Measurements from ENCODE around the gene ZNF503. TPM values are rescaled to one million over a fixed set of nuclear protein-coding genes. Genes with fewer than 3 reads are reported as not detected.

The ZNF503 gene
- polyA plus RNA-seq, 2 donors: 14.5 to 19.4 TPM

GRCh38 chr10:75432763-75433162, 31.2 kb upstream of the ZNF503 start:
- no peaks in the 10 kb centered on the region for H3K36me3 ChIP-seq (ENCODE audit: control insufficient read depth in 2 of 2, insufficient read depth in 2 of 2, low read length in 1 of 2)
- no peaks in the 10 kb centered on the region for H3K9me3 ChIP-seq (ENCODE audit: control insufficient read depth in 2 of 2, insufficient read depth in 1 of 2, low read depth in 1 of 2, low read length in 1 of 2)
- WGBS, 2 donors: 77 to 84% methylated on average over 5 of the region's 5 CpGs
- peaks cover 5 to 10% of the 10 kb centered on the region in 2 donors for H3K4me1 ChIP-seq (ENCODE audit: control insufficient read depth in 2 of 2, insufficient read depth in 2 of 2, low read length in 1 of 2)
- H3K27ac ChIP-seq (ENCODE audit: low read depth in 2 of 2, low read length in 1 of 2): no peak overlapping the region
- no peaks in the 10 kb centered on the region for H3K27me3 ChIP-seq (ENCODE audit: control insufficient read depth in 1 of 2, insufficient read depth in 2 of 2, low read length in 2 of 2)
- no peak overlapping the region for H3K4me3 ChIP-seq (ENCODE audit: low read depth in 1 of 2, low read length in 2 of 2)

- Histone ChIP-seq H3K27ac (ENCODE audit: low read depth in 2 of 2, low read length in 1 of 2) (no peak overlapping the region), H3K36me3 (ENCODE audit: control insufficient read depth in 2 of 2, insufficient read depth in 2 of 2, low read length in 1 of 2) (no peaks in the 10 kb centered on the region), H3K4me1 (ENCODE audit: control insufficient read depth in 2 of 2, insufficient read depth in 2 of 2, low read length in 1 of 2) (peaks cover 5 to 10% of the 10 kb centered on the region in 2 donors), H3K27me3 (ENCODE audit: control insufficient read depth in 1 of 2, insufficient read depth in 2 of 2, low read length in 2 of 2) (no peaks in the 10 kb centered on the region), H3K9me3 (ENCODE audit: control insufficient read depth in 2 of 2, insufficient read depth in 1 of 2, low read depth in 1 of 2, low read length in 1 of 2) (no peaks in the 10 kb centered on the region), H3K4me3 (ENCODE audit: low read depth in 1 of 2, low read length in 2 of 2) (peak overlapping the region in 1 of 2 donors; percentile 54)
- 72 to 76% methylated on average over 5 of the region's 5 CpGs for WGBS, 2 donors
Observed at GRCh38 chr10:75432176-75432575, 30.6 kb upstream of the ZNF503 start.

GRCh38 chr10:75431180-75432111, 29.9 kb upstream of the ZNF503 start, which contains the start of gene LRMDA:
Gene LRMDA, plus strand, starts transcription at chr10:75431624.
- H3K9me3 ChIP-seq (ENCODE audit: control insufficient read depth in 2 of 2, insufficient read depth in 1 of 2, low read depth in 1 of 2, low read length in 1 of 2): no peaks in the 10 kb centered on the region
- no peaks in the 10 kb centered on the region for H3K27me3 ChIP-seq (ENCODE audit: control insufficient read depth in 1 of 2, insufficient read depth in 2 of 2, low read length in 2 of 2)
- H3K36me3 ChIP-seq (ENCODE audit: control insufficient read depth in 2 of 2, insufficient read depth in 2 of 2, low read length in 1 of 2): no peaks in the 10 kb centered on the region
- H3K4me1 ChIP-seq (ENCODE audit: control insufficient read depth in 2 of 2, insufficient read depth in 2 of 2, low read length in 1 of 2): peaks cover 5 to 10% of the 10 kb centered on the region in 2 donors
- peak within 1 kb of the TSS; percentile 49 to 54 for H3K4me3 ChIP-seq (ENCODE audit: low read depth in 1 of 2, low read length in 2 of 2)
- H3K27ac ChIP-seq (ENCODE audit: low read depth in 2 of 2, low read length in 1 of 2): peak within 1 kb of the TSS; percentile 63 to 83
- 13 to 18% methylated on average over 40 to 82 of the region's 82 CpGs for WGBS, 2 donors

GRCh38 chr10:75430000-75430763, 28.6 kb upstream of the ZNF503 start:
- Histone ChIP-seq H3K27ac (ENCODE audit: low read depth in 2 of 2, low read length in 1 of 2) (peak overlapping the region; percentile 63 to 83), H3K4me3 (ENCODE audit: low read depth in 1 of 2, low read length in 2 of 2) (no peak overlapping the region), H3K4me1 (ENCODE audit: control insufficient read depth in 2 of 2, insufficient read depth in 2 of 2, low read length in 1 of 2) (peaks cover 5 to 10% of the 10 kb centered on the region in 2 donors)

GRCh38 chr10:75429159-75429827, 27.7 kb upstream of the ZNF503 start:
- peaks cover 5 to 10% of the 10 kb centered on the region in 2 donors for H3K4me1 ChIP-seq (ENCODE audit: control insufficient read depth in 2 of 2, insufficient read depth in 2 of 2, low read length in 1 of 2)
- no peaks in the 10 kb centered on the region for H3K9me3 ChIP-seq (ENCODE audit: control insufficient read depth in 2 of 2, insufficient read depth in 1 of 2, low read depth in 1 of 2, low read length in 1 of 2)
- no peaks in the 10 kb centered on the region for H3K27me3 ChIP-seq (ENCODE audit: control insufficient read depth in 1 of 2, insufficient read depth in 2 of 2, low read length in 2 of 2)
- 62 to 67% methylated on average over 5 of the region's 5 CpGs for WGBS, 2 donors
- no peaks in the 10 kb centered on the region for H3K36me3 ChIP-seq (ENCODE audit: control insufficient read depth in 2 of 2, insufficient read depth in 2 of 2, low read length in 1 of 2)
- peak overlapping the region; percentile 36 to 78 for H3K27ac ChIP-seq (ENCODE audit: low read depth in 2 of 2, low read length in 1 of 2)
- no peak overlapping the region for H3K4me3 ChIP-seq (ENCODE audit: low read depth in 1 of 2, low read length in 2 of 2)

More at GRCh38 chr10:75430000-75430763, 28.6 kb upstream of the ZNF503 start:
- Histone ChIP-seq H3K36me3 (ENCODE audit: control insufficient read depth in 2 of 2, insufficient read depth in 2 of 2, low read length in 1 of 2) (no peaks in the 10 kb centered on the region), H3K27me3 (ENCODE audit: control insufficient read depth in 1 of 2, insufficient read depth in 2 of 2, low read length in 2 of 2) (no peaks in the 10 kb centered on the region), H3K9me3 (ENCODE audit: control insufficient read depth in 2 of 2, insufficient read depth in 1 of 2, low read depth in 1 of 2, low read length in 1 of 2) (no peaks in the 10 kb centered on the region)
- WGBS, 2 donors: 17 to 18% methylated on average over 9 of the region's 9 CpGs

GRCh38 chr10:75428434-75429158, 27.0 kb upstream of the ZNF503 start:
- Histone ChIP-seq H3K27ac (ENCODE audit: low read depth in 2 of 2, low read length in 1 of 2) (peak overlapping the region; percentile 26 to 78), H3K9me3 (ENCODE audit: control insufficient read depth in 2 of 2, insufficient read depth in 1 of 2, low read depth in 1 of 2, low read length in 1 of 2) (no peaks in the 10 kb centered on the region), H3K27me3 (ENCODE audit: control insufficient read depth in 1 of 2, insufficient read depth in 2 of 2, low read length in 2 of 2) (no peaks in the 10 kb centered on the region), H3K36me3 (ENCODE audit: control insufficient read depth in 2 of 2, insufficient read depth in 2 of 2, low read length in 1 of 2) (no peaks in the 10 kb centered on the region), H3K4me3 (ENCODE audit: low read depth in 1 of 2, low read length in 2 of 2) (no peak overlapping the region), H3K4me1 (ENCODE audit: control insufficient read depth in 2 of 2, insufficient read depth in 2 of 2, low read length in 1 of 2) (peaks cover 5 to 10% of the 10 kb centered on the region in 2 donors)
- WGBS, 2 donors: 53 to 55% methylated on average over 9 of the region's 9 CpGs

GRCh38 chr10:75427951-75428350, 26.4 kb upstream of the ZNF503 start:
- 34 to 43% methylated on average over 3 of the region's 3 CpGs for WGBS, 2 donors
- Histone ChIP-seq H3K4me1 (ENCODE audit: control insufficient read depth in 2 of 2, insufficient read depth in 2 of 2, low read length in 1 of 2) (peaks cover 5 to 10% of the 10 kb centered on the region in 2 donors), H3K27ac (ENCODE audit: low read depth in 2 of 2, low read length in 1 of 2) (peak overlapping the region; percentile 26 to 78)

GRCh38 chr10:75426880-75427279, 25.3 kb upstream of the ZNF503 start:
- Histone ChIP-seq H3K36me3 (ENCODE audit: control insufficient read depth in 2 of 2, insufficient read depth in 2 of 2, low read length in 1 of 2) (no peaks in the 10 kb centered on the region), H3K27ac (ENCODE audit: low read depth in 2 of 2, low read length in 1 of 2) (peak overlapping the region in 1 of 2 donors; percentile 66), H3K27me3 (ENCODE audit: control insufficient read depth in 1 of 2, insufficient read depth in 2 of 2, low read length in 2 of 2) (no peaks in the 10 kb centered on the region), H3K4me1 (ENCODE audit: control insufficient read depth in 2 of 2, insufficient read depth in 2 of 2, low read length in 1 of 2) (peaks cover 5 to 10% of the 10 kb centered on the region in 2 donors), H3K4me3 (ENCODE audit: low read depth in 1 of 2, low read length in 2 of 2) (no peak overlapping the region), H3K9me3 (ENCODE audit: control insufficient read depth in 2 of 2, insufficient read depth in 1 of 2, low read depth in 1 of 2, low read length in 1 of 2) (no peaks in the 10 kb centered on the region)
- 92 to 96% methylated on average over 1 of the region's 1 CpG for WGBS, 2 donors

More at GRCh38 chr10:75427951-75428350, 26.4 kb upstream of the ZNF503 start:
- Histone ChIP-seq H3K27me3 (ENCODE audit: control insufficient read depth in 1 of 2, insufficient read depth in 2 of 2, low read length in 2 of 2) (no peaks in the 10 kb centered on the region), H3K4me3 (ENCODE audit: low read depth in 1 of 2, low read length in 2 of 2) (no peak overlapping the region), H3K36me3 (ENCODE audit: control insufficient read depth in 2 of 2, insufficient read depth in 2 of 2, low read length in 1 of 2) (no peaks in the 10 kb centered on the region), H3K9me3 (ENCODE audit: control insufficient read depth in 2 of 2, insufficient read depth in 1 of 2, low read depth in 1 of 2, low read length in 1 of 2) (no peaks in the 10 kb centered on the region)
